Endothelial cell of umbilical vein (primary cell): ENCODE results near the gene TRPM1. TPM values are rescaled to one million over a fixed set of nuclear protein-coding genes. Genes with fewer than 3 reads are reported as not detected.

Experiments used
- BruUV-seq: library from RNA; stranded (reverse); fragments of 400-500 nt; replicated peaks from 2 replicates; lab custom pipeline; 2021; lab: Mats Ljungman, UMichigan
- CTCF ChIA-PET: fragments of 300-600, 350-600 bp; sonication (Branson Sonifier 250); formaldehyde crosslinking; loops from one replicate; lab custom pipeline; 2021; ENCODE audit warnings: antibody characterized with exemption, inconsistent platforms; lab: Charles Lee
- POLR2A ChIA-PET: fragments of 300-600, 350-600 bp; sonication (Branson Sonifier 250); formaldehyde crosslinking; loops from one replicate; lab custom pipeline; 2021; ENCODE audit warnings: antibody characterized with exemption, inconsistent platforms; lab: Charles Lee
- DNase-seq: peaks from one replicate; pipeline ENCODE4 v3.0.0-alpha.2; 2011; ENCODE audit warnings: low read depth, low spot score
- FAIRE-seq: peaks from 2 replicates; lab custom pipeline; 2011; peaks lifted over from hg19 to GRCh38; lab: Jason Lieb, UNC
- H2AFZ ChIP-seq: 2 replicates; pipeline ENCODE4 v1.6.0; 2012; ENCODE audit warnings: low read depth, low read length, control low read depth, inconsistent platforms
- H3K27ac ChIP-seq: 2 replicates; pipeline ENCODE4 v1.5.1; 2011; ENCODE audit warnings: low read depth, mild to moderate bottlenecking, control low read depth, low read length, moderate library complexity; ENCODE audit not compliant: insufficient read depth
- H3K27me3 ChIP-seq, 2 experiments: 2 replicates each; pipeline versions ENCODE4 v1.6.0 to v1.6.1; 2011; ENCODE audit warnings: low read length in 2 of 2, mixed read lengths in 1 of 2; ENCODE audit not compliant: control insufficient read depth in 2 of 2, insufficient read depth in 2 of 2
- H3K36me3 ChIP-seq, 2 experiments: 2 replicates in 1 of 2; 3 replicates in 1 of 2; pipeline ENCODE4 v1.5.1; 2011; ENCODE audit warnings: low read length in 2 of 2, mild to moderate bottlenecking in 1 of 2, moderate library complexity in 1 of 2; ENCODE audit not compliant: control insufficient read depth in 2 of 2, insufficient read depth in 2 of 2; ENCODE audit errors: extremely low read depth in 1 of 2
- H3K4me1 ChIP-seq: 3 replicates; pipeline ENCODE4 v1.5.1; 2011; ENCODE audit warnings: mild to moderate bottlenecking, low read length; ENCODE audit not compliant: control insufficient read depth, insufficient read depth; ENCODE audit errors: extremely low read depth
- H3K4me2 ChIP-seq: 2 replicates; pipeline ENCODE4 v1.6.1; 2011; ENCODE audit warnings: low read length, control low read depth, mixed read lengths; ENCODE audit not compliant: insufficient read depth
- H3K4me3 ChIP-seq, 3 experiments: fragments of 200-600 bp in 1 of 3; sonication (generic), shearing (Covaris generic) in 1 of 3; replicated peaks in 1 of 3; 2 replicates each; pipeline ENCODE4 v1.5.1; 2011 to 2016; ENCODE audit warnings: control low read depth in 3 of 3, low read length in 3 of 3, mild to moderate bottlenecking in 2 of 3, inconsistent platforms in 1 of 3, low read depth in 1 of 3, moderate library complexity in 1 of 3; ENCODE audit not compliant: insufficient read depth in 1 of 3
- H3K79me2 ChIP-seq: 2 replicates; pipeline ENCODE4 v1.6.0; 2012; ENCODE audit warnings: low read length, inconsistent platforms; ENCODE audit not compliant: control insufficient read depth, insufficient read depth
- H3K9ac ChIP-seq: replicated peaks from 2 replicates; pipeline ENCODE3; 2011; ENCODE audit warnings: low read length, control low read depth; ENCODE audit not compliant: insufficient read depth; ENCODE audit errors: extremely low read depth
- H3K9me1 ChIP-seq: replicated peaks from 3 replicates; pipeline ENCODE4 v1.6.0; 2011; ENCODE audit warnings: mild to moderate bottlenecking, low read length; ENCODE audit not compliant: control insufficient read depth, insufficient read depth; ENCODE audit errors: extremely low read depth
- H3K9me3 ChIP-seq: replicated peaks from 2 replicates; pipeline ENCODE4 v1.5.1; 2012; ENCODE audit warnings: low read length, inconsistent platforms; ENCODE audit not compliant: control insufficient read depth, insufficient read depth
- H4K20me1 ChIP-seq: replicated peaks from 2 replicates; pipeline ENCODE3; 2011; ENCODE audit warnings: mild to moderate bottlenecking, low read length; ENCODE audit not compliant: control insufficient read depth, insufficient read depth; ENCODE audit errors: extremely low read depth
- EZH2 ChIP-seq: IDR thresholded peaks from 2 replicates; pipeline ENCODE4 v1.6.1; 2012; ENCODE audit warnings: borderline replicate concordance, low read depth, mild to moderate bottlenecking, moderate library complexity, low read length, inconsistent platforms; ENCODE audit not compliant: severe bottlenecking
- FOS ChIP-seq: IDR thresholded peaks from 2 replicates; pipeline ENCODE4 v1.6.1; 2011; ENCODE audit warnings: mild to moderate bottlenecking, low read length, moderate library complexity, borderline replicate concordance; ENCODE audit not compliant: insufficient read depth
- GATA2 ChIP-seq: IDR thresholded peaks from 2 replicates; pipeline ENCODE4 v1.7.0; 2011; ENCODE audit warnings: low read depth, mild to moderate bottlenecking, moderate library complexity, mixed read lengths, low read length; ENCODE audit not compliant: insufficient read length, insufficient read depth
- JUN ChIP-seq: IDR thresholded peaks from 2 replicates; pipeline ENCODE4 v1.6.1; 2011; ENCODE audit warnings: borderline replicate concordance, low read depth; ENCODE audit not compliant: insufficient read length, insufficient read depth
- MAX ChIP-seq: IDR thresholded peaks from 2 replicates; pipeline ENCODE4 v1.6.1; 2011; ENCODE audit not compliant: insufficient read depth, insufficient read length
- MYC ChIP-seq: IDR thresholded peaks from one replicate; pipeline ENCODE4 v1.6.1; 2011; ENCODE audit warnings: mild to moderate bottlenecking, low read depth, low read length
- POLR2A ChIP-seq: IDR thresholded peaks from 2 replicates; pipeline ENCODE4 v1.6.1; 2012; ENCODE audit warnings: low read depth, mild to moderate bottlenecking, control low read depth, low read length
- POLR2AphosphoS5 ChIP-seq: IDR thresholded peaks from 2 replicates; pipeline ENCODE4 v1.6.1; 2012; ENCODE audit warnings: low read depth, mild to moderate bottlenecking, control low read depth, low read length, moderate library complexity; ENCODE audit not compliant: insufficient read depth
- dilution Hi-C: fragments of 300-500 bp; cut with MboI; formaldehyde crosslinking; loops from one replicate; pipeline ENCODE4 v1.15.0; 2019; ENCODE audit warnings: low sequenced_read_pairs; ENCODE audit not compliant: extremely low pct_ligation_motif_present
- intact Hi-C: fragments of 100-400 bp; cut with micrococcal nuclease; formaldehyde crosslinking; loops from one replicate; pipeline ENCODE4 v1.10.0; 2022
- polyA plus RNA-seq, 4 experiments: library from polyadenylated mRNA; depleted of rRNA in 3 of 4; stranded (reverse) in 3 of 4; unstranded in 1 of 4; fragments of >200 nt; gene quantifications; 2 replicates each; pipeline versions ENCODE4 v1.2.1 to v1.2.3, GENCODE V29; 2011 to 2012; ENCODE audit warnings: missing spikeins in 1 of 4
- total RNA-seq: library from RNA; stranded (reverse); gene quantifications from 2 replicates; pipeline ENCODE4 v1.2.3, GENCODE V29; 2021
- TF ChIP-seq, protein P1 (sequence below), 2 donors: IDR thresholded peaks; 1 replicate in 1 of 2; 2 replicates in 1 of 2; pipeline ENCODE4 v1.5.1; 2011; ENCODE audit warnings: low read length in 2 of 2, mild to moderate bottlenecking in 2 of 2, moderate library complexity in 2 of 2, control low read depth in 1 of 2, inconsistent platforms in 1 of 2, low read depth in 1 of 2; ENCODE audit not compliant: insufficient read depth in 1 of 2; ENCODE audit errors: extremely low read depth in 1 of 2

The TRPM1 gene
- total and polyA plus RNA-seq, 2 donors (not counting 3 experiments of a cell fraction or from before 2014, with no cell fraction given): 0.19 TPM; not detected in 1

DNA sequence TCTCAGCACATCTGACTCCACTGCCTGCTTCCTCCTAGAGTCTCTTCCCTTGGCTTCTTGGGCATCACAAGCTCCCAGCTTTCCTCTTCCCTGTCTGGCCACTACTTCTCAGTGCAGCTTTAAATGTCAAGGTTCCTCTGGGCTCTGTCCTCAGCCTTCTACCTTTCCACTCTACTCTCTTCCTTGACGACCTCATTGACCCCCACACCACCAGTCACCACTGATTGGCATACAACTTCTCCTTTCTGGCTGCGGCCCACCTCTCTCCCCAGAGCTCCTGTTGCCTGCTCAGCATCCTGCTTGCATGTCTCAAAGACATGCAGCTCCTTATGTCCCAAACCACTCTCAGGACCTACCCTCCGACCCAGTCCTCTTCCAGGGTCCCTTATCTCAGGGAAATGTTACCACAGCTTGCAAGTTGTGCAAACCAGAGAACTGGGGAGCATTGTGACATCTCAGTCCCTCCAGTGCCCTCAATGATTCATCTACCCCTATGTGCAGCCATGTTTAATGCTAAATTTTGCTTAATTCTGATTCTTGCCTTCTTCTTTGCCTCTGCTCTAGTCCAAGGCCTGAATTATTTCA, 49.9 kb downstream of the TRPM1 start:
- dilution Hi-C loops (no loop called here), intact Hi-C loops (no loop called here)
- TF ChIP-seq, protein P1, sequence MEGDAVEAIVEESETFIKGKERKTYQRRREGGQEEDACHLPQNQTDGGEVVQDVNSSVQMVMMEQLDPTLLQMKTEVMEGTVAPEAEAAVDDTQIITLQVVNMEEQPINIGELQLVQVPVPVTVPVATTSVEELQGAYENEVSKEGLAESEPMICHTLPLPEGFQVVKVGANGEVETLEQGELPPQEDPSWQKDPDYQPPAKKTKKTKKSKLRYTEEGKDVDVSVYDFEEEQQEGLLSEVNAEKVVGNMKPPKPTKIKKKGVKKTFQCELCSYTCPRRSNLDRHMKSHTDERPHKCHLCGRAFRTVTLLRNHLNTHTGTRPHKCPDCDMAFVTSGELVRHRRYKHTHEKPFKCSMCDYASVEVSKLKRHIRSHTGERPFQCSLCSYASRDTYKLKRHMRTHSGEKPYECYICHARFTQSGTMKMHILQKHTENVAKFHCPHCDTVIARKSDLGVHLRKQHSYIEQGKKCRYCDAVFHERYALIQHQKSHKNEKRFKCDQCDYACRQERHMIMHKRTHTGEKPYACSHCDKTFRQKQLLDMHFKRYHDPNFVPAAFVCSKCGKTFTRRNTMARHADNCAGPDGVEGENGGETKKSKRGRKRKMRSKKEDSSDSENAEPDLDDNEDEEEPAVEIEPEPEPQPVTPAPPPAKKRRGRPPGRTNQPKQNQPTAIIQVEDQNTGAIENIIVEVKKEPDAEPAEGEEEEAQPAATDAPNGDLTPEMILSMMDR (IDR thresholded peaks at IDR 0.05; ENCODE audit: extremely low read depth in 1 of 2, insufficient read depth in 1 of 2, low read depth in 1 of 2, low read length in 2 of 2): no peak
- no peak for TF ChIP-seq EZH2
- TF ChIP-seq POLR2AphosphoS5: no peak
- TF ChIP-seq MAX: no peak
- TF ChIP-seq MYC: no peak
- TF ChIP-seq JUN: no peak
- TF ChIP-seq FOS: no peak
- no peak for TF ChIP-seq GATA2
- TF ChIP-seq POLR2A: no peak
- H3K36me3 ChIP-seq: no peaks in the 10 kb centered on the region
- no peaks in the 10 kb centered on the region for H4K20me1 ChIP-seq
- H3K79me2 ChIP-seq: no peaks in the 10 kb centered on the region
- BruUV-seq: no TSS peak
- no peak overlapping the region for H2AFZ ChIP-seq
- H3K27ac ChIP-seq: no peak overlapping the region
- FAIRE-seq: no peak
- no peaks in the 10 kb centered on the region for H3K27me3 ChIP-seq
- no peaks in the 10 kb centered on the region for H3K9me3 ChIP-seq
- POLR2A ChIA-PET: no interaction called here
- H3K4me3 ChIP-seq: no peak overlapping the region
- H3K9ac ChIP-seq: no peak overlapping the region
- no peaks in the 10 kb centered on the region for H3K4me1 ChIP-seq
- no peak overlapping the region for H3K4me2 ChIP-seq
- H3K9me1 ChIP-seq: no peaks in the 10 kb centered on the region
- CTCF ChIA-PET: interaction anchor here (1.0 kb wide), 2 partner anchors 9 to 77 kb away, joined by 3 read pairs; no protein-coding TSS in a partner anchor
- DNase-seq: no peak
